MV-4-11 (cell line): Measurements from ENCODE around the gene AP2B1.
"Not testable (repeated sequence)": the region's sequence is repeated elsewhere in the genome, so short reads cannot be mapped to it uniquely, and the experiment has no call there.

Source experiments
- DNase-seq: peaks from one replicate; lab custom pipeline; 2025; lab: John Stamatoyannopoulos, UW

Gene AP2B1

DNA sequence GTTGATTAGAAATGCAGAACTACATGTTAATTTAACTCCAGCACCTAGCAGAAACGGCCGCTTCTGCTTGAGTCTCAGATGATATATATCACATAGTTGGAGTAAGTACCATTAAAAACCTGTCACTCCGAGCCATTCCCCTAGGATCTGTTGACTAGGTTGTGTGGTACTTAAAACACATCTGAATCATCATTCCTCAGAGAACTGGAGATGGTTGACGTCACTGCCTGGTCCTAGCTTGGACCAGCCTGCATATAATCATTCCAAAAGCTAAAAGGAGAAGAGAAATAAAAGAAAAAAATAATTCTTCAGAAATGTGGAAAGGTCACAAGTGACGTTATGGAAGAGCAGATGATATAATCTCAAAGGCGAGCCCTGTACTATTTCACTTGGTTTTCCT, 113.0 kb downstream of the AP2B1 start:
- no peak for DNase-seq

DNA sequence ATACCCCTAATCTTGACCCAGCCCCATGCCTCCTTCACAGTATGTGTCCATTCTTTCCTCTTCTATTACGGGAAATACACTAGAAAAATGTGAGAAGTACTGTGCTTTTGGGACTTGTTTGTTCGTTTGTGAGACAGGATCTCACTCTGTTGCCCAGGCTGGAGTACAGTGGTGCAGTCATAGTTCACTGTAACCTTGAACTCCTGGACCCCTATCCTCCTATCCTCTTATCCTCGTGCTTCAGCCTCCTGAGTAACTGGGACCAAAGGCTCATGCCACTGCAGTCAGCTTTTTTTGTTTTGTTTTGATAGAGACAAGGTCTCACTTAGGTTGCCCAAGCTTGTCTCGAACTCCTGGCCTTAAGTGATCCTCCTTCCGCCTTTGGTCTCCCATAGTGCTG, 114.4 kb downstream of the AP2B1 start:
- no peak for DNase-seq

DNA sequence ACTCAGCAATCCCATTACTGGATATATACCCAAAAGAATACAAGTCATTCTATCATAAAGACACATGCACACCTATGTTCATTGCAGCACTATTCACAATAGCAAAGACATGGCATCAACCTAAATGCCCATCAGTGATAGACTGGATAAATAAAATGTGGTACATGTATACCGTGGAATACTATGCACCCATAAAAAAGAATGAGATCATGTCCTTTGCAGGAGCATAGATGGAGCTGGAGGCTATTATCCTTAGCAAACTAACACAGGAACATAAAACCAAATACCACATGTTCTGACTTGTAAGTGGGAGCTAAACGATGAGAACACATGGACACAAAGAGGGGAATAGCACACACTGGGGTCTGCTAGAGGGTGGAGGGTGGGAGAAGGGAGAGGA, 116.2 kb downstream of the AP2B1 start:
- not testable (repeated sequence) for DNase-seq

DNA sequence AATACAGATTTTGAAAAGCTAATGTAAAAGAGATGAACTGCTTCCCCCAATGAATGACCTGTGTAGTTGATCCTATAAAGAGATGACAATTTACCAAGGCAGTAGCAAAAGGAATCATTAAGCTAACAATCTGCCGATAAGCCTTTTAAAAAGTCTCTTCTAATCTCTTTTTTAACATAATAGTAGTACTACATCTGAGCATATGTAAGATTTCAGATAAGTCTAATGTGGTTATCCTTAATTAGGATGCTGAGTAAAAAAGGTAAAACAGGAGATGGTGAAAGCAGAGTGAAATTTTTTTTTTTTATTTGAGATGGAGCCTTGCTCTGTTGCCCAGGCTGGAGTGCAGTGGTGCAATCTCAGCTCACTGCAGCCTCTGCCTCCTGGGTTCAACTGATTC, 118.1 kb downstream of the AP2B1 start:
- no peak for DNase-seq

DNA sequence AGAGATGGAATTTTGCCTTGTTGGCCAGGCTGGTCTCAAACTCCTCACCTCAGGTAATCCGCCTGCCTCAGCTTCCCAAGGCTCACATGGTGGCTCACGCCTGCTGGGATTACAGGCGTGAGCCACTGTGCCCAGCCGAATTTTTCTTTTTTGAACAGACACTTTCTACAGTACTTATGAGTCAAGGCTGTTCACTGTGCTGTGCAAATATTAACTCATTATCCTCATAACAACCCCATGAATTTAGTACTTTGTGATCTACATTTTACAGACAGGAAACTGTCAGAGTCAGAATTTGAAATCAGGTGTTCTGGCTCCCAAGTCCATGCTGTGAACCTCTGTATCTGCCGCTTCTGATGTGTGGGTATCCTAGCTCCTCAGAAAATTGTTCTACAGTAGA, 118.6 kb downstream of the AP2B1 start:
- DNase-seq = no peak

DNA sequence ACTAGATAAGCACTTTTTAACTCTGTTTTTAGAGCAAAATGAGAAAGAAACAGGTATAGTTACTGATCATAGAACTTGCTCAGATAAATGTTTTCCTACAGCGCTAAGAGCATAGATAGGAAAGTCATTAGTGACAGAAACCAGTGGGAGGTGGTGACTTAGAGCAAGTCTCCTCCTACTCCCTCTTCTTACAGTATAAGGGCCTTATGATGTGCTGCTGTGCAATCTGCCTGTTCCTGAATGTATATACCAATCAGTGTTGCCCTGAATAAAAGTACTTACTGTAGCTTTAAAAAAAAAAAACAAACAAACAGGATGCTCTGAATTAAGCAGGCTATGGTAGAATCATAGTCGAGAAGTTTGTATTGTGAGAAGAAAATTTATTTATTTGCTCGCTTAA, 121.0 kb downstream of the AP2B1 start:
- DNase-seq = peak; percentile 17

DNA sequence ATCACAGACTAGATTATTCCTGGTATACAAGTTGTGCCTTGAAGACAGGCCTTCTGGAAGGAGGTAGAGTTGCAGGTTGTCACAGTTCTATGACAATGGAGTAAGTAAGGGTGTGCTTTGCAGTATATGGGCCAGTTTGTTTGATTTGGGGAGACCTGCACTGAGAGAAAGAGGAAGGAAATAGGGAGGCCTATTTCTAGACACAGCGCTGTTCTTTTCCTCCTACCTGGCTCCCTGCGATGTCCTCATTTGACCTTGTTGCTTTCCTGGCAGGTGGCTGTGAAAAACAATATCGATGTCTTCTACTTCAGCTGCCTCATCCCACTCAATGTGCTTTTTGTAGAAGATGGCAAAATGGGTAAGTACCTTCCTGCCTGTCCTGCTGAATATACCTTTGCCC, 121.8 kb downstream of the AP2B1 start:
- DNase-seq = no peak

DNA sequence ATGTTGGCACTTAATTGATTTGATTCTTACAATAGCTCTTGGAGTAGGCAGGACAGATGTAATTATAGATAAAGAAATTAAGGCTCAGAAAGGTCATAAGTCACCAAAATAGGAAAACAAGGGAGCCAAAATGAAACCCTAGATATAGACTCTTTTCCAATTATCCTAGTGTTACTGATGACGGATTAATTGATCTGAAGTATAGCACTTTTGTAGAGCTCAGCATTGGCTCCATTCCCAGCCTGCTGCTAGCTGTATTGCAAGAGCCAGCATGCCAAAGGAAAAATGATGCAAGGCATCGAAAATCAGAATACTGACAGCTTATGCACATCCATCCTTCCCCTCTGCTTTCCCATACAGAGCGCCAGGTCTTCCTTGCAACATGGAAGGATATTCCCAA, 122.8 kb downstream of the AP2B1 start:
- no peak for DNase-seq

DNA sequence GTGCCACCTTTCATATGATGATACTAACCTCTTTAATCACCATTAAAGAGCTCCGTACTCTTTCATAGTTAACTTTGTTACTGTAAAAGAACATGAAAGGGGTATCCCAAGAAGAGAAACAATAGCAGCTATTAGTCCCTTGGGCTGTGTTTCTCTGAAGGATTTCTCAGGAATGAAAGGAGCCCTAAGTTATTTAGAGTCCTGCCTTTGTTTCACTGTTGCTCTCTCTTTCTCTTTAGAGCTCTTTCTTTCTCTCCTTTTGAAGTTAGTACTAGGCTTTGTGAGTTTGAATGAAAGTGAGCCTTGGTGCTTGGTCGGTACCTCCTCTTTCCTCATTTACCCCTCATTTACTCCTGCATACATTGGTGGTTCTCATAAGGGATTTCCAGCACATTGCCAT, 123.8 kb downstream of the AP2B1 start:
- no peak for DNase-seq

DNA sequence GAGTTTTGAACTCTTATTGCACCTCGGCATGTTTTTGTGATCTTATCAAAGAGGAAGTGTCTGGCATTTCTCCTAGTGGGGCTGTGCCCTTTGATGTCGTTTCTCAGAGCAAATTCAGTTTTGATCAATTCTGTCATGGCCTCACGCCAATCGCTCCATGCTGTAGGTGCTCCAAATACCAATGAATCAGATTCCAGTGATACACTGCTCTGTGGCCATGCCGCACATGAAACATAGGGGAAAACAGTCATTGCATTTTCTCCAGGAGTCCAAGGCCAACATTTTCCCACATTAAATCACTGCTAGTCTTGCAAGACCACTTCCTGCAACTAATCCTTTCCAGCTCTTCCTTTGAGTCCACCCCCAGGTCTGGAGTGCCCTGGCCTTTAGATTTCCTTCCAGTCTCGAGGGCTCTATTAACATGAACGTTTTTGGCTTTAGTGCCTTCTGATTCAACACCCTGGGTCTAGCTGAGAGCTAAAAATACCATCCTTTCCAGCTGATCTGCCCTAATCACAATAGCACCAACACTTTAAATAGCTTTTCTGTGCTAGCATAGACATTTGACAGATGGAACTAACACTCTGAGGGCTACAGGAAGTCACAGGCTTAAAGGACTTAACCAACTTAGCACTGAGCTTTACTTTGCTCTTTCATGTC, 126.1 kb downstream of the AP2B1 start:
- peak; percentile 39 for DNase-seq

DNA sequence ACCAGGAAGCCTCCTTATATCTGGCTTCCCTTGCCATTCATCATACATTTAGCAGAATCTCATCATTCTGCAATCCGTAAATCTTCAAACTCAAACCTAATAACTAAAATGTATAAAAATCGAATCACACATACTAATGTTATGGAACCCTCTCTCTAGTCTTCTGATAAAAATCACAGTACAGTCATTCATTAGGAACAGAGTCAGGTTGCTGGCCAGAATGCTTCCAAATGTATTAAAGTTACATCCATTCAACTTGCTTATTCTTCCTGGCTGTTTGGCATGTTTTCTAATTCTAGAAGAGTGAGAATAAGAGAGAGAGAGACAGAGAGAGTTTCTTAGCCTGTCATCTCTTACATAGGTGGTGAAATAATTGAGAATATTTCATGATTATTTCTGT, 127.9 kb downstream of the AP2B1 start:
- DNase-seq = no peak

DNA sequence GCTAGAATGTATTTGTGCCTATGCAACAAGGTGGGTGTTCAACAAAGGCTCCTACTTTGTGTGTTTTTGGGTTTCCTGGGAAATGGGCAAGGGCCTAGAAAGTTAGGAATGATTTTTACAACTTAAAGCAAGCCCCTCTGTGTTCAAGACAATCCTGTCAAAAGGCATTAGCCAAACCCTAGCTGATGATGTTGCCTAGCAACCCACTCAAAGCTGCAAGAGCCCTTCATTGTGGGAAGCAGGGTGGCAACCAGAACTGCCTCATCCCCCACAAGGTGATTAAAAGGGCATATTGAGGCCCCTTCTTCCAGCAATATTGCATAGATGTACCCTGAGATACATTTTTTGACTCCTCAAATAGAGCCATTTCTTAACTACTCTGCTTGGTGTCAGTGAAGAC, 128.3 kb downstream of the AP2B1 start:
- no peak for DNase-seq

DNA sequence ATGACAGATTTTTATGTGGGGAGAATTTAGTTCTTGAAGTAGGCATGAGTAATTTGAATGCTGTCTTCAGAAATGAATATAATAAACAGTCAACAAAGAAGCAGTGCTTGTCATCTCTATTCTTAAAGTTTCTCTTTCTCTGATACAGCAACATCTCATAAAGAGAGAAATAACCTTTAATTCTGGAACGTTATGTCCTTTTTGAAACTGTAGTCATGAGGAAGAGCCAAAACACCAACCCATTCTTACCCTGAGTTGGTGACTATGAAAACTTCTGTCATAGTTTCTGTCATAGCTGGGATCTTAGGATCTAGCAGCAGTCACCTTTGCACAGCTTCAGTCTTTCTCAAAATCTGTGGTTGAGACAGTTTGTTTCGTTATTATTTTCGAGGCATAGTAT, 129.1 kb downstream of the AP2B1 start:
- no peak for DNase-seq

DNA sequence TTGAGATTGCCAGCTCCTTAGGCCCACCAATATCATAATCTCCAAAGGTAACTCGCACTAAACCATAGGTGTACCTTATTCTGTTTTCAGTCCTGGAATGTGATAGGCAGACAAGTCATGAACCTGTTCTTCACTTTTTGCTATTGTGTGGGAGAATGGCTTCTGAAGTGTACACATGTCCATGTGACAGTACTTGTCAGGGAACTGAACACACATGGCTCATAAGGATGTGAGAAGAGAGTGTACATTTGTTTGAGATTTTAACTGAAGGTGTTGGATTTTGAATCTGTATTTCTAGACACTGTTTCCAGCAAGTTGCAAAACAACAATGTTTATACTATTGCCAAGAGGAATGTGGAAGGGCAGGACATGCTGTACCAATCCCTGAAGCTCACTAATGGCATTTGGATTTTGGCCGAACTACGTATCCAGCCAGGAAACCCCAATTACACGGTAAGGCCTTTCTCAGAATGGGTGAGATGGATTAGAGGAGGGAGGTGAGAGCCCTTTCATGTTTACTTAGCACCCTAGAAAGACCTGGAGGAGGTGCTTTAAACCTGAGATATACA, 129.9 kb downstream of the AP2B1 start:
- DNase-seq = no peak

DNA sequence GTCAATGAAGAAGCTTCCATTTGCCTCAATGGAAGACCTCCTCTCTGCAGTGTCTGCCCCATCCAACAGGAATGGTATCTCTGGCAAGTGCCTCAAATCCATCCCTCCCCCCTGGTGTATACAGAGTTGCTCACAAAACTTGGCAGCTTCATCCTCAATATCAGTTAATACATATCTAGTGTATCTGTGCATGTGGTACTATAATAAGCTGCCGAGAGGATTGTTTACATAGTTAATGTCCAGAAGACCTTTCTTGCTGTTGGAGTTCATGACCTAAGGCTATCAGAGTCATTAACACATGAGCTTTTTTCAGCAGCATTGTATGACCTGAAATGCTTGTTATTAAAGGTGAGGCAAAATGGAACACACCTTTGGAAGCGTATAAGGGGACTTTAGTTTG, 130.4 kb downstream of the AP2B1 start:
- DNase-seq = no peak

DNA sequence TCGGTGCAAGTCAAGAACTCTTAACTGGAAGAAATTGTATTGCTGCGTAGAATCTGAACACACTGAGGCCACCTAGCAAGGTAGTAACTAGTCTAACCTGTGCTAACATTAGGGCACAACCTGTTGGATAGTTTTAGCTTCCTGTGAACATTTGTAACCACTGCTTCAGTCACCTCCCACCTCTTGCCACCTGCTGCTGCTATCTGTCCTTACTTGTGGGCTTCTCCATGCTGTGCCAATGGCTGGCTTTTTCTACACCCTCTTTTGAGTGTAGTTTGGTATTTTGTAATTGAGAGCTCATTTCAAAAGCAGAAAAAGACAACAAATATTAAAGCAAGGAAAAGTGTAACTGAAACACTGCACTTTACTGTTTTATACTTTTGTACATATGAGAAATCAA, 136.6 kb downstream of the AP2B1 start:
- DNase-seq = no peak

DNA sequence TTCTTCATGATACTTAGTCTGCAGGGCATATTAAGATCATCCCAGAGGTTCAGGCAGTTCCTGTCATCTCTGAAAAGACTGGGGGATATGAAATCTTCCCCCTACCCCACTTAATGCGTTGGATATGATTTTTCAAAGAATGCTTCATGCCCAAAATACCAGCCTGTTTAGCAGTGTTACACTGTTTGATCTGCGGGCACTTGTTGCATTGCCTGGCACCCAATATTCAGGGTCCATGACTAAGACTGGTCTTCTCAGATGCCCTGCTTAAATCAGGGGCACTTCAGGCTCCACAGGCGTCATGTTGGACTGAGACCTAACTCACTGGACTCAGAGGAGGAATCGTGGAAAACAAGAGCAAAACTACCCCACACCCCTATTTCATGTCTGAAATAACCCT, 137.9 kb downstream of the AP2B1 start:
- no peak for DNase-seq

DNA sequence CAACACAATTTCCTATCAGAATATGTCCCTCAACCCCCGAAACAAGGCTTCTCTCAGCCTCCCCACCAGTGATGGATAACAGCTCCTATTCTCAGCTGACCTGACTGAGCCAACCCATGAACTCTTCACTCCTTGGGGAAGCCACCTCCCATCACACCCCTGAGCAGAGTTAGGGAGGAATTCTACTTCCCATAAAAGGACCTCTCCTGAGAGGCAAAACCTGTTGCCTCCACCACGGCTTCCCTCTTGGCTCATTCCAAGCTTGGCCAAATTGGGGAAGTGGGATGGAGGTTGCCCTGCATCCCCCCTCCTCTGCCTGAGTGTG, 138.6 kb downstream of the AP2B1 start:
- DNase-seq = peak; percentile 22

DNA sequence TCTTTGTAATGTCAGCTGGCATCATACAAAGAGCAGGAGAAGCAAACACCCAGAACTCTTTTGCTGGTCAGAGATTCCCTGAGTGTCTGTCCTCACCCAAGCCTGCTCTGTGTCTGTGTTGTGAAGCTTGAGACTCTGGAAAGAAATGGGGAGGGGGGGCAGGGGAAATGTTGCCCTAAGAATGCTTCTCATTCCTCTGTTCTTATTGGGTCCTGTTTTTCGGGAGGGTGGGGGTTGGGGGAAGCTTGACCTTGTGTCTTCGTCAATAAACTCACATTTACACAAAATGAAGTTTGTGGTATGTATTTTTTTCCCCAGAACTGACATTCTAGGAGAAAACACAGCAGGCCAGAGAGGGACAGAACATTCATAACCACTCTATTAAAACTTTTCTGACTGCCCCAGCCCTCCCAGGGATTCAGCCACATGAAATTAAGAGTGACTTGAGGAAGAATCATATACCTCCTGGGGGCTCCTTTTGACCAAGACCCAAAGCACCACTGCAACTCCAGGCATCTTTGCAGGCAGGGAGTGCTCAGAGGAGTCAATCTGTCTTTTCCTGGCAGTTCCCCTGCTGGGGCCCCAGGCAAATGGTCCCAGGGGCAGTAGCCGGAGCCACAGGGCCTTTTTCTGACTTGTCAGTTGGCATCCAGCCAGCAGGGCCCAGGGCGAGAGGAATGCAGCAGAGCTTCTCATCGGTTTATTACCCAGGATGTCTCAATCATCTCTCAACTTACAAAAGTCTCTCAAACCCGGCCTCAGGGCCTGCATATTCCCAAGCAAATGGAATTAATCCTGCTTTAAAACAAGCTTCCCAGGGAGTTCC, 139.2 kb downstream of the AP2B1 start:
- no peak for DNase-seq

DNA sequence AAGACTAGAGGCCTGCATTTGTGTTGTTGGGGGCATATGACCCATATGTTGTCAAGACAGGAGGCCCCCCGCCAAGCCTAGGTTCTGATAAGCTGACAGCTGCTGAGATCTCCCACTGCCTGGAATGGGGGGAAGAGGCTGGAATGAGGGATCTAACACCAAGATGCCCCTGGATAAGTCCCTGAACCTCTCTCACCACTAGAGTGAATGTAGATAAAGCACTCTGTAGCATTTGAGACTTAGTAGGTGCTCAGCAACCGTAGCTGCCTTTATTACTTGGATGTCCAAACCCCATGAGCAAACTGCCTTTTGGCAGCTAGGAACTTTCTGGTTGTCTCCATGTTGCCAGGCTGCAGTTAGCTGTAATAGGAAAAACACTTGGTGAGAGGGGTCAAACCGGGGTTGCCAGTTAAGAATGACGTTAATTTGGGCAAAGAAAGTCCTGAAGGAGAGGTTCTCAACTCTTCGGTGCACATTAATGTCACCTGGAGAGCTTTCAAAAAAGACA, 139.9 kb downstream of the AP2B1 start:
- no peak for DNase-seq

DNA sequence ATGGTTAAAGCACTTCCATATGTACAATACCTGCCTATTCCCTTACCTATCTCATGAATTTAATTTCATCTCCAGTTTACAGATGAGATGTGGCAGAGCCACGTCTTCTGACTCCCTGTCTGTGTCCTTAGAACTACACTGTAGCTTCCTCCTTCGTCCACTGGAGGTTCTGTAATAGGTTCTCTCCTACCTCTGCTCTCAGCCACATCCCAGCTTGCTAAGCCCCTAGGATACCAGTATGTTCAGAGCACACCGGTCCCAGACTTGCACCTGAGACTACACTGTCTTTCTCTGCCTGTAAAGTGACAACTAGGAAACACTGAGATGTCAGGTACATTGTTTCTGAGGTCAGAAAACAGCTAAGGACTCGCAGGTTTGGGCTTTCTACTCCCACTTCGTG, 140.5 kb downstream of the AP2B1 start:
- no peak for DNase-seq

DNA sequence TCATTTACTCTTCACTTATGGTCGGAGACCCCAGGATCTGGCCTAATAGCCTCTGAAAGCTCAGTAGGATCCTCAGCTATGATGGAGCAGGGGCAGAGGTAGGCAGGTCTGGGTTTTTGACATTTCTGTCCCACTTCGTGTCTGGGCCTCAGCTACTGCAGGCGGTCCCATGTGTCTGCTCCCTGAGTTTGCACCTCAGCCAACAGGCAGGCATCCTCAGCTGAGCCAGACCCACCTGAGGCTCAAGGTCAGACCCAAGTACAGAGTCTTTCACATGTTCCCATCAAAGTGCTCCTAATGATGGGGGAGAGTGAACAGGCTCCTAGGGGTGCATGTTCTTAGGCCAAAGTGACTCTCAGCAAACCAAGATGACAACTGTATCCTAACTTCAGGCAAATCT, 141.4 kb downstream of the AP2B1 start:
- DNase-seq = no peak

DNA sequence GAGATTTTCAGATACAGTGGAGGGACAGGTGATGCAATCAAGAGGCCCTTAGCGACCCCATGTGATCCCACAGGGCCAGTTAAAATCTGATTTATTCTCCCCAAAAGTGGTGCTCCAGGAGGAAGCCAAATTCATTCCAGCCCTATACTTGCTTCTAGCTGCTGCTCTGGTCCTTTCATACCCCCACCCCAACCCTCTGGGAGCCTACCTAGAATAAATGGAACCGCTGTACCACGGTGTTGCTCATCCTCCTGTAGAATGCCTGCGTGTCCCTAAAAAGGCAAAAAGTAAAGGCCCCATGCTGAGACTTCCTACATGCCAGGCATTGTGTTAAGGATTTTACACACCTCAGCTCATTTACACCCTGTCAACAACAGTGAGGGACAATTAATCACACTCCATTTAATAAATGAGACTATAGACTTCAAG, 142.3 kb downstream of the AP2B1 start:
- no peak for DNase-seq
